ENCODE measurements around the gene DCAF6.

DNA sequence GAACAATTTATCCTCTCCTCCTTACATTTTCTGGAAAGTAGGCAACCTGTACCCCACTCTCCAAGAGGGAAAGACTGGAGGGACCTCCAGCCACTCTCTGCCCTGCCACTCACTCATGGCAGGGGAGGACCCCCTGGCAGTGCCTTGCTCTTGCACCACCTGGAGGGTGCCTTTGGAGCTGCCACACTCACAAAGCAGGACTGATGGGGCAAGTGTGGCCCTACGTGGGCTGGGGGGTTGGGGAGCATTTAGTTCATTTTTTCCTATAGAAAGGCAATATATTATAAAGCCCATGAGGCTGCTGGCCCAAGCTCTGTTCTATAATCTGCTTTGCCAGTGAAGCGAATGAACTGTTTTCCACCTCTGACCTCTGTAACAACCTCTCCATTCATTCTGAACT is 150.0 kb downstream of the DCAF6 start:
- TF ChIP-seq CTCF (conservative IDR thresholded peaks at IDR 0.05; ENCODE audit: low read depth, low read length) (no peak), EZH2 (IDR thresholded peaks at IDR 0.05; ENCODE audit: borderline replicate concordance, low read depth, low read length, poor library complexity, severe bottlenecking) (no peak)
